ENCODE data around the gene CRISPLD2.

The CRISPLD2 gene

GRCh38 chr16:84811529-84811928 is 8.3 kb upstream of the CRISPLD2 start:
- Mint-ChIP-seq H3K27me3 (peaks cover 8% of the 10 kb centered on the region), H3K9me3 (no peaks in the 10 kb centered on the region), H3K36me3 (ENCODE audit: low read depth) (no peaks in the 10 kb centered on the region), H3K4me1 (peaks cover 13% of the 10 kb centered on the region), H3K27ac (no peak overlapping the region), H3K4me3 (no peak overlapping the region)
- no peak for DNase-seq
- ATAC-seq: no peak

GRCh38 chr16:84813141-84813934 is 6.4 kb upstream of the CRISPLD2 start:
- no peak for ATAC-seq
- no peak for DNase-seq
- no peak overlapping the region for H3K4me3 Mint-ChIP-seq
- H3K9me3 Mint-ChIP-seq: no peaks in the 10 kb centered on the region
- peaks cover 13% of the 10 kb centered on the region for H3K4me1 Mint-ChIP-seq
- H3K27ac Mint-ChIP-seq: no peak overlapping the region
- H3K36me3 Mint-ChIP-seq (ENCODE audit: low read depth): no peaks in the 10 kb centered on the region
- peaks cover 4% of the 10 kb centered on the region for H3K27me3 Mint-ChIP-seq

GRCh38 chr16:84815462-84815861 is 4.3 kb upstream of the CRISPLD2 start:
- Mint-ChIP-seq H3K9me3 (no peaks in the 10 kb centered on the region), H3K27ac (no peak overlapping the region), H3K4me1 (peaks cover 17% of the 10 kb centered on the region), H3K27me3 (peaks cover 17% of the 10 kb centered on the region), H3K36me3 (ENCODE audit: low read depth) (no peaks in the 10 kb centered on the region), H3K4me3 (no peak overlapping the region)
- no peak for DNase-seq
- no peak for ATAC-seq

GRCh38 chr16:84816023-84816422 is 3.8 kb upstream of the CRISPLD2 start:
- Mint-ChIP-seq H3K4me3 (no peak overlapping the region), H3K36me3 (ENCODE audit: low read depth) (no peaks in the 10 kb centered on the region), H3K27me3 (peaks cover 20% of the 10 kb centered on the region), H3K27ac (no peak overlapping the region), H3K9me3 (no peaks in the 10 kb centered on the region), H3K4me1 (peaks cover 15% of the 10 kb centered on the region)
- DNase-seq (no peak), ATAC-seq (no peak)

- Mint-ChIP-seq H3K4me1 (peaks cover 11% of the 10 kb centered on the region), H3K9me3 (no peaks in the 10 kb centered on the region), H3K36me3 (ENCODE audit: low read depth) (no peaks in the 10 kb centered on the region), H3K4me3 (no peak overlapping the region), H3K27ac (no peak overlapping the region), H3K27me3 (peaks cover 24% of the 10 kb centered on the region)
- ATAC-seq (no peak), DNase-seq (no peak)
Measured at GRCh38 chr16:84816485-84816884, 3.3 kb upstream of the CRISPLD2 start.

- Mint-ChIP-seq H3K4me1 (peaks cover 9% of the 10 kb centered on the region), H3K9me3 (no peaks in the 10 kb centered on the region), H3K4me3 (no peak overlapping the region), H3K36me3 (ENCODE audit: low read depth) (no peaks in the 10 kb centered on the region), H3K27ac (no peak overlapping the region), H3K27me3 (peaks cover 31% of the 10 kb centered on the region)
- ATAC-seq (no peak), DNase-seq (no peak)
Measured at GRCh38 chr16:84817206-84817605, 2.6 kb upstream of the CRISPLD2 start.

- ATAC-seq: no peak
- H3K36me3 Mint-ChIP-seq (ENCODE audit: low read depth): no peaks in the 10 kb centered on the region
- peaks cover 9% of the 10 kb centered on the region for H3K4me1 Mint-ChIP-seq
- no peak overlapping the region for H3K27ac Mint-ChIP-seq
- H3K4me3 Mint-ChIP-seq: no peak overlapping the region
- peaks cover 32% of the 10 kb centered on the region for H3K27me3 Mint-ChIP-seq
- H3K9me3 Mint-ChIP-seq: no peaks in the 10 kb centered on the region
- DNase-seq: no peak
Measured at GRCh38 chr16:84817613-84818012, 2.2 kb upstream of the CRISPLD2 start.

GRCh38 chr16:84818133-84818532 is 1.7 kb upstream of the CRISPLD2 start:
- Mint-ChIP-seq H3K4me1 (peaks cover 9% of the 10 kb centered on the region), H3K36me3 (ENCODE audit: low read depth) (no peaks in the 10 kb centered on the region), H3K27me3 (peaks cover 33% of the 10 kb centered on the region), H3K9me3 (no peaks in the 10 kb centered on the region), H3K27ac (no peak overlapping the region), H3K4me3 (no peak overlapping the region)
- DNase-seq (no peak), ATAC-seq (no peak)

GRCh38 chr16:84818989-84819643 is 669 bp upstream of the CRISPLD2 start:
- H3K27ac Mint-ChIP-seq: no peak overlapping the region
- ATAC-seq (no peak), DNase-seq (no peak)
- H3K36me3 Mint-ChIP-seq (ENCODE audit: low read depth): no peaks in the 10 kb centered on the region
- H3K4me1 Mint-ChIP-seq: peaks cover 9% of the 10 kb centered on the region
- H3K27me3 Mint-ChIP-seq: peaks cover 38% of the 10 kb centered on the region
- no peaks in the 10 kb centered on the region for H3K9me3 Mint-ChIP-seq
- no peak overlapping the region for H3K4me3 Mint-ChIP-seq

GRCh38 chr16:84820305-84820684 is 510 bp downstream of the CRISPLD2 start:
- peaks cover 42% of the 10 kb centered on the region for H3K27me3 Mint-ChIP-seq
- DNase-seq (no peak), ATAC-seq (no peak)
- H3K4me3 Mint-ChIP-seq: peak overlapping the region; percentile 70
- no peak overlapping the region for H3K27ac Mint-ChIP-seq
- peaks cover 9% of the 10 kb centered on the region for H3K4me1 Mint-ChIP-seq
- H3K36me3 Mint-ChIP-seq (ENCODE audit: low read depth): no peaks in the 10 kb centered on the region
- no peaks in the 10 kb centered on the region for H3K9me3 Mint-ChIP-seq

GRCh38 chr16:84820771-84821170 is 986 bp downstream of the CRISPLD2 start:
- H3K9me3 Mint-ChIP-seq: no peaks in the 10 kb centered on the region
- H3K27ac Mint-ChIP-seq: no peak overlapping the region
- no peaks in the 10 kb centered on the region for H3K36me3 Mint-ChIP-seq (ENCODE audit: low read depth)

GRCh38 chr16:84821179-84821578 is 1.4 kb downstream of the CRISPLD2 start:
- no peak overlapping the region for H3K27ac Mint-ChIP-seq
- H3K27me3 Mint-ChIP-seq: peaks cover 42% of the 10 kb centered on the region
- peaks cover 9% of the 10 kb centered on the region for H3K4me1 Mint-ChIP-seq
- no peak overlapping the region for H3K4me3 Mint-ChIP-seq
- no peaks in the 10 kb centered on the region for H3K9me3 Mint-ChIP-seq
- no peaks in the 10 kb centered on the region for H3K36me3 Mint-ChIP-seq (ENCODE audit: low read depth)
- ATAC-seq: no peak
- no peak for DNase-seq

More at GRCh38 chr16:84820771-84821170, 986 bp downstream of the CRISPLD2 start:
- Mint-ChIP-seq H3K4me3 (no peak overlapping the region), H3K4me1 (peaks cover 9% of the 10 kb centered on the region), H3K27me3 (peaks cover 42% of the 10 kb centered on the region)
- DNase-seq (no peak), ATAC-seq (no peak)

- H3K9me3 Mint-ChIP-seq: no peaks in the 10 kb centered on the region
- H3K36me3 Mint-ChIP-seq (ENCODE audit: low read depth): no peaks in the 10 kb centered on the region
- peaks cover 9% of the 10 kb centered on the region for H3K4me1 Mint-ChIP-seq
- no peak overlapping the region for H3K4me3 Mint-ChIP-seq
- no peak overlapping the region for H3K27ac Mint-ChIP-seq
- ATAC-seq (no peak), DNase-seq (no peak)
- peaks cover 42% of the 10 kb centered on the region for H3K27me3 Mint-ChIP-seq
Measured at GRCh38 chr16:84821728-84822689, 2.2 kb downstream of the CRISPLD2 start.

- DNase-seq (no peak), ATAC-seq (no peak)
- peaks cover 45% of the 10 kb centered on the region for H3K27me3 Mint-ChIP-seq
- peaks cover 9% of the 10 kb centered on the region for H3K4me1 Mint-ChIP-seq
- H3K4me3 Mint-ChIP-seq: no peak overlapping the region
- H3K27ac Mint-ChIP-seq: no peak overlapping the region
- H3K36me3 Mint-ChIP-seq (ENCODE audit: low read depth): no peaks in the 10 kb centered on the region
- H3K9me3 Mint-ChIP-seq: no peaks in the 10 kb centered on the region
Measured at GRCh38 chr16:84822990-84823389, 3.2 kb downstream of the CRISPLD2 start.

Data from activated naive CD8-positive, alpha-beta T cell treated with anti-CD3 and anti-CD28 coated beads, Interleukin-2, amount 50 U/mL, for 24 hours (primary cell).